HEK293 (cell line): ENCODE data around the gene TLE5.

ENCODE experiments used
- BCL11B ChIP-seq: fragments of 450-650 bp; formaldehyde crosslinking; IDR thresholded peaks from 2 replicates; pipeline ENCODE4 v1.5.1; 2016; ENCODE audit warnings: low read depth, missing biosample characterization, missing genetic modification characterization
- HOXD13 ChIP-seq: sonication (generic); formaldehyde crosslinking; IDR thresholded peaks from 2 replicates; pipeline ENCODE4 v1.8.0; 2022; ENCODE audit warnings: missing genetic modification reagents, borderline replicate concordance
- KLF1 ChIP-seq: fragments of 450-650 bp; formaldehyde crosslinking; IDR thresholded peaks from 2 replicates; pipeline ENCODE4 v1.5.1; 2016; ENCODE audit warnings: missing biosample characterization, missing genetic modification characterization
- KLF17 ChIP-seq: fragments of 450-650 bp; formaldehyde crosslinking; IDR thresholded peaks from 2 replicates; pipeline ENCODE4 v1.5.1; 2016; ENCODE audit warnings: missing biosample characterization, missing genetic modification characterization
- KLF9 ChIP-seq: fragments of 450-650 bp; formaldehyde crosslinking; IDR thresholded peaks from 2 replicates; pipeline ENCODE4 v1.5.1; 2016; ENCODE audit warnings: missing biosample characterization, missing genetic modification characterization, low read depth
- MEIS1 ChIP-seq: sonication (generic); formaldehyde crosslinking; IDR thresholded peaks from 2 replicates; pipeline ENCODE4 v1.8.1; 2022; ENCODE audit warnings: missing genetic modification reagents, mild to moderate bottlenecking, borderline replicate concordance
- ZBTB17 ChIP-seq: fragments of 450-650 bp; formaldehyde crosslinking; IDR thresholded peaks from 2 replicates; pipeline ENCODE4 v1.5.1; 2016; ENCODE audit warnings: missing biosample characterization, missing genetic modification characterization
- ZBTB26 ChIP-seq: fragments of 450-650 bp; formaldehyde crosslinking; optimal IDR thresholded peaks from 2 replicates; pipeline ENCODE3; 2016; ENCODE audit warnings: missing biosample characterization, mild to moderate bottlenecking, missing genetic modification characterization
- ZNF202 ChIP-seq: fragments of 450-650 bp; formaldehyde crosslinking; IDR thresholded peaks from 2 replicates; pipeline ENCODE4 v1.5.1; 2016; ENCODE audit warnings: missing biosample characterization, missing genetic modification characterization, borderline replicate concordance
- ZNF24 ChIP-seq: fragments of 450-650 bp; formaldehyde crosslinking; IDR thresholded peaks from 2 replicates; pipeline ENCODE4 v1.5.1; 2016; ENCODE audit warnings: missing biosample characterization, missing genetic modification characterization
- ZNF302 ChIP-seq: fragments of 450-650 bp; formaldehyde crosslinking; IDR thresholded peaks from 2 replicates; pipeline ENCODE4 v1.5.1; 2016; ENCODE audit warnings: missing biosample characterization, missing genetic modification characterization, low read depth
- ZNF354C ChIP-seq: fragments of 450-650 bp; formaldehyde crosslinking; IDR thresholded peaks from 2 replicates; pipeline ENCODE4 v1.5.1; 2016; ENCODE audit warnings: missing biosample characterization, missing genetic modification characterization, low read depth, borderline replicate concordance
- ZNF426 ChIP-seq: fragments of 450-650 bp; formaldehyde crosslinking; IDR thresholded peaks from 2 replicates; pipeline ENCODE4 v1.5.1; 2017; ENCODE audit warnings: missing biosample characterization, missing genetic modification characterization, mild to moderate bottlenecking, inconsistent platforms, moderate library complexity
- ZNF514 ChIP-seq: fragments of 450-650 bp; formaldehyde crosslinking; IDR thresholded peaks from 2 replicates; pipeline ENCODE4 v1.5.1; 2016; ENCODE audit warnings: missing biosample characterization, missing genetic modification characterization
- ZNF529 ChIP-seq: fragments of 450-650 bp; formaldehyde crosslinking; IDR thresholded peaks from 2 replicates; pipeline ENCODE4 v1.5.1; 2017; ENCODE audit warnings: missing genetic modification characterization, missing biosample characterization; ENCODE audit not compliant: insufficient replicate concordance
- ZNF623 ChIP-seq: fragments of 450-650 bp; formaldehyde crosslinking; IDR thresholded peaks from 2 replicates; pipeline ENCODE4 v1.5.1; 2016; ENCODE audit warnings: missing biosample characterization, missing genetic modification characterization
- ZNF639 ChIP-seq: fragments of 450-650 bp; formaldehyde crosslinking; IDR thresholded peaks from 2 replicates; pipeline ENCODE4 v1.5.1; 2016; ENCODE audit warnings: missing biosample characterization, missing genetic modification characterization
- ZNF654 ChIP-seq: fragments of 450-650 bp; formaldehyde crosslinking; IDR thresholded peaks from 2 replicates; pipeline ENCODE4 v1.5.1; 2016; ENCODE audit warnings: low read depth, missing biosample characterization, missing genetic modification characterization
- ZNF670 ChIP-seq: fragments of 450-650 bp; formaldehyde crosslinking; IDR thresholded peaks from 2 replicates; pipeline ENCODE4 v1.5.1; 2016; ENCODE audit warnings: missing biosample characterization, missing genetic modification characterization, low read depth
- TF ChIP-seq, protein P1 (sequence below): fragments of 450-650 bp; formaldehyde crosslinking; IDR thresholded peaks from 2 replicates; pipeline ENCODE4 v1.5.1; 2016; ENCODE audit warnings: missing biosample characterization, missing genetic modification characterization
- TF ChIP-seq, protein P2 (sequence below): fragments of 450-650 bp; formaldehyde crosslinking; IDR thresholded peaks from 2 replicates; pipeline ENCODE4 v1.5.1; 2016; ENCODE audit warnings: missing biosample characterization, missing genetic modification characterization
- TF ChIP-seq, protein P3 (sequence below): fragments of 450-650 bp; formaldehyde crosslinking; conservative IDR thresholded peaks from 2 replicates; pipeline ENCODE4 v1.5.1; 2016; ENCODE audit warnings: low read depth, missing biosample characterization, missing genetic modification characterization
- TF ChIP-seq, protein P4 (sequence below): fragments of 450-650 bp; formaldehyde crosslinking; IDR thresholded peaks from 2 replicates; pipeline ENCODE4 v1.5.1; 2016; ENCODE audit warnings: missing biosample characterization, missing genetic modification characterization

Gene TLE5

GRCh38 chr19:3062165-3063105 is at the start of gene TLE5 (continued):
- TF ChIP-seq KLF1 (tag by site-specific recombination) (peak; percentile 54), ZNF670 (tag by site-specific recombination) (no peak), ZNF623 (tag by site-specific recombination) (no peak), ZNF202 (tag by site-specific recombination) (no peak), ZNF639 (no peak), KLF17 (tag by site-specific recombination) (no peak), ZNF354C (no peak), ZBTB17 (tag by site-specific recombination) (no peak), BCL11B (no peak), MEIS1 (no peak), ZNF302 (tag by site-specific recombination) (no peak), ZNF24 (no peak), ZNF529 (tag by site-specific recombination) (no peak), ZNF514 (tag by site-specific recombination) (no peak), ZNF426 (tag by site-specific recombination) (no peak), KLF9 (peak; percentile 76), ZNF654 (tag by site-specific recombination) (no peak), ZBTB26 (peak; percentile 24), HOXD13 (CRISPR knock-in tag) (no peak)
- TF ChIP-seq, protein P1, sequence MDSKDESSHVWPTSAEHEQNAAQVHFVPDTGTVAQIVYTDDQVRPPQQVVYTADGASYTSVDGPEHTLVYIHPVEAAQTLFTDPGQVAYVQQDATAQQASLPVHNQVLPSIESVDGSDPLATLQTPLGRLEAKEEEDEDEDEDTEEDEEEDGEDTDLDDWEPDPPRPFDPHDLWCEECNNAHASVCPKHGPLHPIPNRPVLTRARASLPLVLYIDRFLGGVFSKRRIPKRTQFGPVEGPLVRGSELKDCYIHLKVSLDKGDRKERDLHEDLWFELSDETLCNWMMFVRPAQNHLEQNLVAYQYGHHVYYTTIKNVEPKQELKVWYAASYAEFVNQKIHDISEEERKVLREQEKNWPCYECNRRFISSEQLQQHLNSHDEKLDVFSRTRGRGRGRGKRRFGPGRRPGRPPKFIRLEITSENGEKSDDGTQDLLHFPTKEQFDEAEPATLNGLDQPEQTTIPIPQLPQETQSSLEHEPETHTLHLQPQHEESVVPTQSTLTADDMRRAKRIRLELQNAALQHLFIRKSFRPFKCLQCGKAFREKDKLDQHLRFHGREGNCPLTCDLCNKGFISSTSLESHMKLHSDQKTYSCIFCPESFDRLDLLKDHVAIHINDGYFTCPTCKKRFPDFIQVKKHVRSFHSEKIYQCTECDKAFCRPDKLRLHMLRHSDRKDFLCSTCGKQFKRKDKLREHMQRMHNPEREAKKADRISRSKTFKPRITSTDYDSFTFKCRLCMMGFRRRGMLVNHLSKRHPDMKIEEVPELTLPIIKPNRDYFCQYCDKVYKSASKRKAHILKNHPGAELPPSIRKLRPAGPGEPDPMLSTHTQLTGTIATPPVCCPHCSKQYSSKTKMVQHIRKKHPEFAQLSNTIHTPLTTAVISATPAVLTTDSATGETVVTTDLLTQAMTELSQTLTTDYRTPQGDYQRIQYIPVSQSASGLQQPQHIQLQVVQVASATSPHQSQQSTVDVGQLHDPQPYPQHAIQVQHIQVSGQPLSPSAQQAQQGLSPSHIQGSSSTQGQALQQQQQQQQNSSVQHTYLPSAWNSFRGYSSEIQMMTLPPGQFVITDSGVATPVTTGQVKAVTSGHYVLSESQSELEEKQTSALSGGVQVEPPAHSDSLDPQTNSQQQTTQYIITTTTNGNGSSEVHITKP (tag by site-specific recombination) = no peak
- TF ChIP-seq, protein P2, sequence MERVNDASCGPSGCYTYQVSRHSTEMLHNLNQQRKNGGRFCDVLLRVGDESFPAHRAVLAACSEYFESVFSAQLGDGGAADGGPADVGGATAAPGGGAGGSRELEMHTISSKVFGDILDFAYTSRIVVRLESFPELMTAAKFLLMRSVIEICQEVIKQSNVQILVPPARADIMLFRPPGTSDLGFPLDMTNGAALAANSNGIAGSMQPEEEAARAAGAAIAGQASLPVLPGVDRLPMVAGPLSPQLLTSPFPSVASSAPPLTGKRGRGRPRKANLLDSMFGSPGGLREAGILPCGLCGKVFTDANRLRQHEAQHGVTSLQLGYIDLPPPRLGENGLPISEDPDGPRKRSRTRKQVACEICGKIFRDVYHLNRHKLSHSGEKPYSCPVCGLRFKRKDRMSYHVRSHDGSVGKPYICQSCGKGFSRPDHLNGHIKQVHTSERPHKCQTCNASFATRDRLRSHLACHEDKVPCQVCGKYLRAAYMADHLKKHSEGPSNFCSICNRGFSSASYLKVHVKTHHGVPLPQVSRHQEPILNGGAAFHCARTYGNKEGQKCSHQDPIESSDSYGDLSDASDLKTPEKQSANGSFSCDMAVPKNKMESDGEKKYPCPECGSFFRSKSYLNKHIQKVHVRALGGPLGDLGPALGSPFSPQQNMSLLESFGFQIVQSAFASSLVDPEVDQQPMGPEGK (tag by site-specific recombination) = peak; percentile 50
- TF ChIP-seq, protein P3, sequence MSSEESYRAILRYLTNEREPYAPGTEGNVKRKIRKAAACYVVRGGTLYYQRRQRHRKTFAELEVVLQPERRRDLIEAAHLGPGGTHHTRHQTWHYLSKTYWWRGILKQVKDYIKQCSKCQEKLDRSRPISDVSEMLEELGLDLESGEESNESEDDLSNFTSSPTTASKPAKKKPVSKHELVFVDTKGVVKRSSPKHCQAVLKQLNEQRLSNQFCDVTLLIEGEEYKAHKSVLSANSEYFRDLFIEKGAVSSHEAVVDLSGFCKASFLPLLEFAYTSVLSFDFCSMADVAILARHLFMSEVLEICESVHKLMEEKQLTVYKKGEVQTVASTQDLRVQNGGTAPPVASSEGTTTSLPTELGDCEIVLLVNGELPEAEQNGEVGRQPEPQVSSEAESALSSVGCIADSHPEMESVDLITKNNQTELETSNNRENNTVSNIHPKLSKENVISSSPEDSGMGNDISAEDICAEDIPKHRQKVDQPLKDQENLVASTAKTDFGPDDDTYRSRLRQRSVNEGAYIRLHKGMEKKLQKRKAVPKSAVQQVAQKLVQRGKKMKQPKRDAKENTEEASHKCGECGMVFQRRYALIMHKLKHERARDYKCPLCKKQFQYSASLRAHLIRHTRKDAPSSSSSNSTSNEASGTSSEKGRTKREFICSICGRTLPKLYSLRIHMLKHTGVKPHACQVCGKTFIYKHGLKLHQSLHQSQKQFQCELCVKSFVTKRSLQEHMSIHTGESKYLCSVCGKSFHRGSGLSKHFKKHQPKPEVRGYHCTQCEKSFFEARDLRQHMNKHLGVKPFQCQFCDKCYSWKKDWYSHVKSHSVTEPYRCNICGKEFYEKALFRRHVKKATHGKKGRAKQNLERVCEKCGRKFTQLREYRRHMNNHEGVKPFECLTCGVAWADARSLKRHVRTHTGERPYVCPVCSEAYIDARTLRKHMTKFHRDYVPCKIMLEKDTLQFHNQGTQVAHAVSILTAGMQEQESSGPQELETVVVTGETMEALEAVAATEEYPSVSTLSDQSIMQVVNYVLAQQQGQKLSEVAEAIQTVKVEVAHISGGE (tag by site-specific recombination) = peak; percentile 53
- TF ChIP-seq, protein P4, sequence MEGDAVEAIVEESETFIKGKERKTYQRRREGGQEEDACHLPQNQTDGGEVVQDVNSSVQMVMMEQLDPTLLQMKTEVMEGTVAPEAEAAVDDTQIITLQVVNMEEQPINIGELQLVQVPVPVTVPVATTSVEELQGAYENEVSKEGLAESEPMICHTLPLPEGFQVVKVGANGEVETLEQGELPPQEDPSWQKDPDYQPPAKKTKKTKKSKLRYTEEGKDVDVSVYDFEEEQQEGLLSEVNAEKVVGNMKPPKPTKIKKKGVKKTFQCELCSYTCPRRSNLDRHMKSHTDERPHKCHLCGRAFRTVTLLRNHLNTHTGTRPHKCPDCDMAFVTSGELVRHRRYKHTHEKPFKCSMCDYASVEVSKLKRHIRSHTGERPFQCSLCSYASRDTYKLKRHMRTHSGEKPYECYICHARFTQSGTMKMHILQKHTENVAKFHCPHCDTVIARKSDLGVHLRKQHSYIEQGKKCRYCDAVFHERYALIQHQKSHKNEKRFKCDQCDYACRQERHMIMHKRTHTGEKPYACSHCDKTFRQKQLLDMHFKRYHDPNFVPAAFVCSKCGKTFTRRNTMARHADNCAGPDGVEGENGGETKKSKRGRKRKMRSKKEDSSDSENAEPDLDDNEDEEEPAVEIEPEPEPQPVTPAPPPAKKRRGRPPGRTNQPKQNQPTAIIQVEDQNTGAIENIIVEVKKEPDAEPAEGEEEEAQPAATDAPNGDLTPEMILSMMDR (tag by site-specific recombination) = no peak
